SK-N-SH (cell line): ENCODE results near the gene WNT8B.

Source experiments
- EZH2phosphoT487 ChIP-seq: fragments of 200-600 bp; sonication (generic); IDR thresholded peaks from 2 replicates; pipeline ENCODE4 v1.6.1; 2017; ENCODE audit warnings: low read depth, mixed run types, mild to moderate bottlenecking, antibody characterized with exemption, moderate library complexity, borderline replicate concordance
- GABPA ChIP-seq: IDR thresholded peaks from 2 replicates; pipeline ENCODE4 v1.4.0; 2012; ENCODE audit warnings: low read depth, mild to moderate bottlenecking
- POLR2AphosphoS5 ChIP-seq: IDR thresholded peaks from 2 replicates; pipeline ENCODE4 v1.6.1; 2012; ENCODE audit warnings: low read depth, low read length
- TF ChIP-seq, protein P1 (sequence below): IDR thresholded peaks from 2 replicates; pipeline ENCODE4 v1.6.1; 2012; ENCODE audit warnings: mild to moderate bottlenecking, low read depth, low read length, moderate library complexity
- TF ChIP-seq, protein P2 (sequence below): fragments of 200-600 bp; sonication (generic); IDR thresholded peaks from 2 replicates; pipeline ENCODE4 v1.6.1; 2017; ENCODE audit warnings: antibody characterized with exemption, mild to moderate bottlenecking, moderate library complexity

DNA sequence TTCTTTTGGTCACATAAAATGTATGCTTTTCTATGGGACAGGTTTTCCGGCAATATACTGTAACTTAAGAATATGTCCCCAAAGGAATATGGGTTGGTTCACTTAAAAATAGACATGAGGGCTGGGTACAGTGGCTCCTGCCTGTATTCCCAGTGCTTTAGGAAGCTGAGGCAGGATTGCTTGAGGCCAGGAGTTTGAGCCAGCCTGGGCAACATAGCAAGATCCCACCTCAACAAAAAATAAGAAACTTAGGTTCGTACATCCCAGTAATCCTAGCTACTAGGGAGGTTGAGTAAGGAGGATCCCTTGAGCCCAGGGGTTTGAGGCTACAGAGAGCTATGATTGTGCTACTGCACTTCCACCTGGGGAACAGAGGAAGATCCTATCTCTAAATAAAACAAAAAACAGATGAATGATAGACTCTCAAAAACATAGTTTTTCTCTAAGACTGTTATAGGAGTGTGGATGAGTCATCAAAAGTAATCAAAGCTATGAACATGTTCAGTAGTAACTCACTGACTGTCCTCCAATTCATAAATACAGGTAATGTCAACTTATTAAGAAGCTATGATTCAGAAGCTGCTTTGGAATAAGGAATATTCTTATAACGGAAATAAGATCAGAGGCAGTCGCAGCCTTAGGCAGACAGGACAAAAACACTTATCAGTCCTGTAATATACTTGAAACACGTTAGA lies 59.4 kb downstream of the WNT8B start:
- TF ChIP-seq EZH2phosphoT487 (no peak), POLR2AphosphoS5 (no peak), GABPA (no peak)
- TF ChIP-seq, protein P1, sequence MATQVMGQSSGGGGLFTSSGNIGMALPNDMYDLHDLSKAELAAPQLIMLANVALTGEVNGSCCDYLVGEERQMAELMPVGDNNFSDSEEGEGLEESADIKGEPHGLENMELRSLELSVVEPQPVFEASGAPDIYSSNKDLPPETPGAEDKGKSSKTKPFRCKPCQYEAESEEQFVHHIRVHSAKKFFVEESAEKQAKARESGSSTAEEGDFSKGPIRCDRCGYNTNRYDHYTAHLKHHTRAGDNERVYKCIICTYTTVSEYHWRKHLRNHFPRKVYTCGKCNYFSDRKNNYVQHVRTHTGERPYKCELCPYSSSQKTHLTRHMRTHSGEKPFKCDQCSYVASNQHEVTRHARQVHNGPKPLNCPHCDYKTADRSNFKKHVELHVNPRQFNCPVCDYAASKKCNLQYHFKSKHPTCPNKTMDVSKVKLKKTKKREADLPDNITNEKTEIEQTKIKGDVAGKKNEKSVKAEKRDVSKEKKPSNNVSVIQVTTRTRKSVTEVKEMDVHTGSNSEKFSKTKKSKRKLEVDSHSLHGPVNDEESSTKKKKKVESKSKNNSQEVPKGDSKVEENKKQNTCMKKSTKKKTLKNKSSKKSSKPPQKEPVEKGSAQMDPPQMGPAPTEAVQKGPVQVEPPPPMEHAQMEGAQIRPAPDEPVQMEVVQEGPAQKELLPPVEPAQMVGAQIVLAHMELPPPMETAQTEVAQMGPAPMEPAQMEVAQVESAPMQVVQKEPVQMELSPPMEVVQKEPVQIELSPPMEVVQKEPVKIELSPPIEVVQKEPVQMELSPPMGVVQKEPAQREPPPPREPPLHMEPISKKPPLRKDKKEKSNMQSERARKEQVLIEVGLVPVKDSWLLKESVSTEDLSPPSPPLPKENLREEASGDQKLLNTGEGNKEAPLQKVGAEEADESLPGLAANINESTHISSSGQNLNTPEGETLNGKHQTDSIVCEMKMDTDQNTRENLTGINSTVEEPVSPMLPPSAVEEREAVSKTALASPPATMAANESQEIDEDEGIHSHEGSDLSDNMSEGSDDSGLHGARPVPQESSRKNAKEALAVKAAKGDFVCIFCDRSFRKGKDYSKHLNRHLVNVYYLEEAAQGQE, result no peak
- TF ChIP-seq, protein P2, sequence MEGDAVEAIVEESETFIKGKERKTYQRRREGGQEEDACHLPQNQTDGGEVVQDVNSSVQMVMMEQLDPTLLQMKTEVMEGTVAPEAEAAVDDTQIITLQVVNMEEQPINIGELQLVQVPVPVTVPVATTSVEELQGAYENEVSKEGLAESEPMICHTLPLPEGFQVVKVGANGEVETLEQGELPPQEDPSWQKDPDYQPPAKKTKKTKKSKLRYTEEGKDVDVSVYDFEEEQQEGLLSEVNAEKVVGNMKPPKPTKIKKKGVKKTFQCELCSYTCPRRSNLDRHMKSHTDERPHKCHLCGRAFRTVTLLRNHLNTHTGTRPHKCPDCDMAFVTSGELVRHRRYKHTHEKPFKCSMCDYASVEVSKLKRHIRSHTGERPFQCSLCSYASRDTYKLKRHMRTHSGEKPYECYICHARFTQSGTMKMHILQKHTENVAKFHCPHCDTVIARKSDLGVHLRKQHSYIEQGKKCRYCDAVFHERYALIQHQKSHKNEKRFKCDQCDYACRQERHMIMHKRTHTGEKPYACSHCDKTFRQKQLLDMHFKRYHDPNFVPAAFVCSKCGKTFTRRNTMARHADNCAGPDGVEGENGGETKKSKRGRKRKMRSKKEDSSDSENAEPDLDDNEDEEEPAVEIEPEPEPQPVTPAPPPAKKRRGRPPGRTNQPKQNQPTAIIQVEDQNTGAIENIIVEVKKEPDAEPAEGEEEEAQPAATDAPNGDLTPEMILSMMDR, result no peak
